ENCODE measurements around the gene MSI2.

Gene MSI2

GRCh38 chr17:57559226-57559625 lies 302.9 kb downstream of the MSI2 start:
- Histone ChIP-seq H3K27ac (no peak overlapping the region), H3K36me3 (ENCODE audit: insufficient read depth, low read length) (no peaks in the 10 kb centered on the region), H3K9ac (ENCODE audit: insufficient read length) (no peak overlapping the region), H3K4me3 (no peak overlapping the region), H3K9me3 (ENCODE audit: low read depth, low read length) (no peaks in the 10 kb centered on the region)
- TF ChIP-seq POLR2AphosphoS5 (IDR thresholded peaks at IDR 0.05; ENCODE audit: borderline replicate concordance, low read depth, low read length) (no peak), FOXP2 (optimal IDR thresholded peaks at IDR 0.05; ENCODE audit: control extremely low read depth, extremely low read length, insufficient read depth) (no peak), EZH2 (IDR thresholded peaks at IDR 0.05) (no peak)
- no peak for DNase-seq (ENCODE audit: low read depth, low spot score)

DNA sequence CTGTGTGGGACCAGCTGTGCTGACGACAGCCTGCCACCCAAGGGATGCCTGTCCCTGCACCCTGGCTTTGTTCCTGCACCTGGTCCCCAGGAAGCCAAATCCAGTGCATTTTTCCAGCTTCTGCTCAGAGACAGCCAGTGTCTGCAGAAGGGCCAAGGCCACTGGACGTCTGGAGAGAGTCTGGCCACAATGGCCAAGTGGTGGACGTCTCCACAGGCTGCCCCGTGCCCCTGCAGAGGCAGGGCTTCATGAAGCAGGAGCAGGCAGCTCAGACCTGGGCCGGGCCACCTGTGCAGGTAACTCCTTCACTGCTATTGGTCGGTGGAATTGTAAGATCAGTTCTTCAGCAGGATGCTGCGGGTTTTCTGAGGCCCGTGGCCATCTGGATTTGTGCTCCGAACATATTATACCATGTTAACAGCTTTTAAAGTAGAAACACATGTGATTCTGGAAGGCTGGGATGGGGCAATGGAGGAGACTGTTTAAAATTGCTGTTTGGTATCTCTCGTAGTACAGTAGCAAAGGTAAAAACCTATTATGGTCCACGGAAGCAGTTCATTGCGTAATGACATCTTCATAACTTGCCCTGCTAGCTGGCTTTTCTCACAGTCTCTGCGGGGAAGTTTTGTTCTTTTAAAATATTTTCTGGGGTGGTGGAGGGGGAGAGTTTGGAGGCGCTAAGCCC lies 303.5 kb downstream of the MSI2 start:
- no peak overlapping the region for H3K27ac ChIP-seq
- no peaks in the 10 kb centered on the region for H3K36me3 ChIP-seq (ENCODE audit: insufficient read depth, low read length)
- no peak overlapping the region for H3K4me3 ChIP-seq
- no peaks in the 10 kb centered on the region for H3K9me3 ChIP-seq (ENCODE audit: low read depth, low read length)
- no peak for DNase-seq (ENCODE audit: low read depth, low spot score)
- TF ChIP-seq FOXP2 (optimal IDR thresholded peaks at IDR 0.05; ENCODE audit: control extremely low read depth, extremely low read length, insufficient read depth) (no peak), POLR2AphosphoS5 (IDR thresholded peaks at IDR 0.05; ENCODE audit: borderline replicate concordance, low read depth, low read length) (no peak), EZH2 (IDR thresholded peaks at IDR 0.05) (no peak)
- H3K9ac ChIP-seq (ENCODE audit: insufficient read length), result no peak overlapping the region

DNA sequence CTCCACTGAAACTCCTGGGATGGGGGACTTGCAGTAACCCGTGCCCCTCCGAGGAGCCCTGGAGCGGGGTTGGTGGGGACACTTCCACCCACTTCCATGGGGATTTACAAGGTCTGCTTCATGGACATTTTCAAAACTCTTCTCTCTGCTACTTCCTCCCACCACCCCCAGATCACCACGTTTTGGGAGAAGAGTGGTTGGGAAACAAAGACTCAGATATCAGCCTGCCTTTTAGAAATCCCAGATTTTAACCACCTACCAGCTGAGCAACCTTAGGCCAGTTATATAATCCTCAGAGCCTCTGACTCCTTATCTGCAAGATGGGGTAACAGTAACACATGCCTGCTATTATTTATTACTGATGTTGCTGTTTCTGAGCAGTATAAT lies 304.0 kb downstream of the MSI2 start:
- H3K4me3 ChIP-seq, result no peak overlapping the region
- no peaks in the 10 kb centered on the region for H3K9me3 ChIP-seq (ENCODE audit: low read depth, low read length)
- no peak overlapping the region for H3K9ac ChIP-seq (ENCODE audit: insufficient read length)
- no peak overlapping the region for H3K27ac ChIP-seq
- no peak for TF ChIP-seq FOXP2 (optimal IDR thresholded peaks at IDR 0.05; ENCODE audit: control extremely low read depth, extremely low read length, insufficient read depth)
- no peak for TF ChIP-seq EZH2 (IDR thresholded peaks at IDR 0.05)
- TF ChIP-seq POLR2AphosphoS5 (IDR thresholded peaks at IDR 0.05; ENCODE audit: borderline replicate concordance, low read depth, low read length), result no peak
- DNase-seq (ENCODE audit: low read depth, low spot score), result no peak
- no peaks in the 10 kb centered on the region for H3K36me3 ChIP-seq (ENCODE audit: insufficient read depth, low read length)

GRCh38 chr17:57561072-57561861 lies 304.9 kb downstream of the MSI2 start:
- no peak overlapping the region for H3K9ac ChIP-seq (ENCODE audit: insufficient read length)
- H3K4me3 ChIP-seq, result no peak overlapping the region
- DNase-seq (ENCODE audit: low read depth, low spot score), result no peak
- no peak for TF ChIP-seq POLR2AphosphoS5 (IDR thresholded peaks at IDR 0.05; ENCODE audit: borderline replicate concordance, low read depth, low read length)
- TF ChIP-seq EZH2 (IDR thresholded peaks at IDR 0.05), result no peak
- TF ChIP-seq FOXP2 (optimal IDR thresholded peaks at IDR 0.05; ENCODE audit: control extremely low read depth, extremely low read length, insufficient read depth), result no peak
- H3K36me3 ChIP-seq (ENCODE audit: insufficient read depth, low read length), result no peaks in the 10 kb centered on the region
- no peak overlapping the region for H3K27ac ChIP-seq
- no peaks in the 10 kb centered on the region for H3K9me3 ChIP-seq (ENCODE audit: low read depth, low read length)

- no peak for TF ChIP-seq FOXP2 (optimal IDR thresholded peaks at IDR 0.05; ENCODE audit: control extremely low read depth, extremely low read length, insufficient read depth)
- no peak for TF ChIP-seq EZH2 (IDR thresholded peaks at IDR 0.05)
- no peak for TF ChIP-seq POLR2AphosphoS5 (IDR thresholded peaks at IDR 0.05; ENCODE audit: borderline replicate concordance, low read depth, low read length)
- no peaks in the 10 kb centered on the region for H3K36me3 ChIP-seq (ENCODE audit: insufficient read depth, low read length)
Observed at GRCh38 chr17:57562184-57562698, 305.9 kb downstream of the MSI2 start.

GRCh38 chr17:57563958-57564357 lies 307.6 kb downstream of the MSI2 start:
- Histone ChIP-seq H3K9me3 (ENCODE audit: low read depth, low read length) (no peaks in the 10 kb centered on the region), H3K9ac (ENCODE audit: insufficient read length) (no peak overlapping the region), H3K36me3 (ENCODE audit: insufficient read depth, low read length) (no peaks in the 10 kb centered on the region)

More at GRCh38 chr17:57562184-57562698, 305.9 kb downstream of the MSI2 start:
- no peaks in the 10 kb centered on the region for H3K9me3 ChIP-seq (ENCODE audit: low read depth, low read length)
- no peak overlapping the region for H3K27ac ChIP-seq
- no peak overlapping the region for H3K9ac ChIP-seq (ENCODE audit: insufficient read length)
- H3K4me3 ChIP-seq, result no peak overlapping the region
- DNase-seq (ENCODE audit: low read depth, low spot score), result no peak

DNA sequence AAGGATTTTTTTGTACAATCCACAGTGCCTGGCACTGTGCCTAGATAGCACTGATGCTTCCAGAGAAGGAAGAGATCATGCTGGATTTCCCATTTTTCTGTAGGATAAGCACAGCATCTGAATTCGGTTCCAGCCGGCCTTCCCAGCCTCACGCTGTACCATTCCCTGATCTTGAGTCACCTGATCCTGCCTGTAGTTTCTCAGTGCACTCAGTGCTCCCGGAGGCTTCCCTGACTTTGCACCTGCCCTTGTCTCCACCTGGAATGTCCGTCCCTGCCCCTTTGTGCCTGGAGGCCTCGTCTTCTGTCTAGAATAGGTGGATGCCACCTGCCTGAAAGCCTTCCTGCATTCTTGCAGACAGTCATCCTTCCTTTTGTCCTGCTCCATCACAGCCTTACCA lies 308.9 kb downstream of the MSI2 start:
- H3K4me3 ChIP-seq, result no peak overlapping the region
- TF ChIP-seq POLR2AphosphoS5 (IDR thresholded peaks at IDR 0.05; ENCODE audit: borderline replicate concordance, low read depth, low read length), result no peak
- no peak for TF ChIP-seq EZH2 (IDR thresholded peaks at IDR 0.05)
- no peak for TF ChIP-seq FOXP2 (optimal IDR thresholded peaks at IDR 0.05; ENCODE audit: control extremely low read depth, extremely low read length, insufficient read depth)
- no peaks in the 10 kb centered on the region for H3K36me3 ChIP-seq (ENCODE audit: insufficient read depth, low read length)
- H3K9me3 ChIP-seq (ENCODE audit: low read depth, low read length), result no peaks in the 10 kb centered on the region
- no peak for DNase-seq (ENCODE audit: low read depth, low spot score)
- H3K9ac ChIP-seq (ENCODE audit: insufficient read length), result no peak overlapping the region
- no peak overlapping the region for H3K27ac ChIP-seq

More at GRCh38 chr17:57563958-57564357, 307.6 kb downstream of the MSI2 start:
- H3K27ac ChIP-seq, result no peak overlapping the region
- H3K4me3 ChIP-seq, result no peak overlapping the region
- TF ChIP-seq FOXP2 (optimal IDR thresholded peaks at IDR 0.05; ENCODE audit: control extremely low read depth, extremely low read length, insufficient read depth), result no peak
- no peak for TF ChIP-seq EZH2 (IDR thresholded peaks at IDR 0.05)
- no peak for DNase-seq (ENCODE audit: low read depth, low spot score)

GRCh38 chr17:57566721-57567120 lies 310.4 kb downstream of the MSI2 start:
- DNase-seq (ENCODE audit: low read depth, low spot score), result no peak
- TF ChIP-seq FOXP2 (optimal IDR thresholded peaks at IDR 0.05; ENCODE audit: control extremely low read depth, extremely low read length, insufficient read depth), result no peak
- no peak for TF ChIP-seq POLR2AphosphoS5 (IDR thresholded peaks at IDR 0.05; ENCODE audit: borderline replicate concordance, low read depth, low read length)
- no peak for TF ChIP-seq EZH2 (IDR thresholded peaks at IDR 0.05)
- no peaks in the 10 kb centered on the region for H3K36me3 ChIP-seq (ENCODE audit: insufficient read depth, low read length)
- H3K27ac ChIP-seq, result no peak overlapping the region
- H3K9me3 ChIP-seq (ENCODE audit: low read depth, low read length), result no peaks in the 10 kb centered on the region
- H3K4me3 ChIP-seq, result no peak overlapping the region
- H3K9ac ChIP-seq (ENCODE audit: insufficient read length), result no peak overlapping the region

All from SK-N-MC (cell line).